GM10266 (cell line): Measurements from ENCODE around the gene FANCB.

ENCODE experiments used
- DNase-seq: peaks from one replicate; pipeline ENCODE4 v3.0.0; 2012; ENCODE audit errors: extremely low spot score
- TF ChIP-seq, protein P1 (sequence below): IDR thresholded peaks from 2 replicates; pipeline ENCODE4 v1.5.1; 2012; ENCODE audit warnings: mild to moderate bottlenecking, low read depth; ENCODE audit not compliant: control insufficient read depth, insufficient read depth; ENCODE audit errors: missing control alignments

FANCB gene

DNA sequence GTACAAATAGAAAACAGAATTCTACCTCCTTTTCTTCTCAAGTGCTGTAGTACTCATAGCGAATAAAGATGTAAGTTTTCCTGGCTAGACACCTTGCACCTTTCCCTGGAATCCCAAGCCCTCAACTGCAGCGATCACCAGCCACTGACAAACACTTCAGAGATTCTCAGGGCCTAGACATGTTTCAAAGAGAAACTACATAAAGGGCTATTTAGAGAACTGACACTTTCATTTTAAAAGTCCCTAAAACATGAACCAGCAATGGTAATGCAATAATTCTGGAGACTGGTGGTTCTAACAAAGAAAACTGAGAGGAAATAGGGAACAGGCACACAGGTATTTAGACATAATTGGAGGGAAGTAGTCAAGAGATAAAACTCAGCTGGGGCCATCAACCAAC lies 35.7 kb downstream of the FANCB start:
- TF ChIP-seq, protein P1, sequence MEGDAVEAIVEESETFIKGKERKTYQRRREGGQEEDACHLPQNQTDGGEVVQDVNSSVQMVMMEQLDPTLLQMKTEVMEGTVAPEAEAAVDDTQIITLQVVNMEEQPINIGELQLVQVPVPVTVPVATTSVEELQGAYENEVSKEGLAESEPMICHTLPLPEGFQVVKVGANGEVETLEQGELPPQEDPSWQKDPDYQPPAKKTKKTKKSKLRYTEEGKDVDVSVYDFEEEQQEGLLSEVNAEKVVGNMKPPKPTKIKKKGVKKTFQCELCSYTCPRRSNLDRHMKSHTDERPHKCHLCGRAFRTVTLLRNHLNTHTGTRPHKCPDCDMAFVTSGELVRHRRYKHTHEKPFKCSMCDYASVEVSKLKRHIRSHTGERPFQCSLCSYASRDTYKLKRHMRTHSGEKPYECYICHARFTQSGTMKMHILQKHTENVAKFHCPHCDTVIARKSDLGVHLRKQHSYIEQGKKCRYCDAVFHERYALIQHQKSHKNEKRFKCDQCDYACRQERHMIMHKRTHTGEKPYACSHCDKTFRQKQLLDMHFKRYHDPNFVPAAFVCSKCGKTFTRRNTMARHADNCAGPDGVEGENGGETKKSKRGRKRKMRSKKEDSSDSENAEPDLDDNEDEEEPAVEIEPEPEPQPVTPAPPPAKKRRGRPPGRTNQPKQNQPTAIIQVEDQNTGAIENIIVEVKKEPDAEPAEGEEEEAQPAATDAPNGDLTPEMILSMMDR = no peak

DNA sequence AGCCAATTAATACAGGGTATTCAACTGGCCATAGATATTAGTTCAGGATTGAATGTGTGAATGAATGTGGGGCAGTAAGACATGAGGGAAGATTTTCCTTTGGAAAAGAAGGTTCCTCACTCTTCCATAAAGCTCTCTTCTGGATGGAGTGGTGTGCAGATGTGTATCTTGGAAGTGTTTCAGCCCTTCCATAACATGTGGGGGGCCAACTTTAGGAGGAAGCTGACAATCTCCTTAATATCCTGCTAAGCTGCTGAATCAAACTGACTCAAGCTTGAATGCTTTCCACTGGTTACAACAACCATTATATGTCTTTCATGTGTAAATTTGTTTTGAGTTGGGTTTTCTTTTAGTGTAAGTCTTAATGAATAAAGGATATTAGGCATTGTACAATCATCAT lies 40.3 kb downstream of the FANCB start:
- DNase-seq = no peak
- TF ChIP-seq, protein P1 = no peak

More for the DNA sequence above, 35.7 kb downstream of the FANCB start:
- DNase-seq = no peak

DNA sequence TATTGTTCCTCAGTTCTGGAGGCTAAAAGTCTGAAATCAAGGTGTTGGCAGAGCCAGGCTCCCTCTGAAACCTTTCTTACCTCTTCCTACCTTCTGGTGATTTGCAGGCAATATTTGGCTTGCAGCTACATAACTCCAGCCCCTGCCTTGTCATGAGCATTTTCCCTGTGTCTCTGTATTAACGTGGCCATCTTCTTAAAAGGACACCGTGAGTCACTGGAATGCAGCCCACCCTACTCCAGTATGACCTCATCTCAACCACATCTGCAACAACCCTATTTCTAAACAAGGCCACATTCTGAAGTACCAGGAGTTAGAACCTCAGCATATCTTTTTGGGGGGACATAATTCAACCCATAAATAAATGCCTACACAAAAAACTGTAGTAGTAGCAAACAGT lies 40.7 kb downstream of the FANCB start:
- TF ChIP-seq, protein P1 = no peak
- DNase-seq = no peak

DNA sequence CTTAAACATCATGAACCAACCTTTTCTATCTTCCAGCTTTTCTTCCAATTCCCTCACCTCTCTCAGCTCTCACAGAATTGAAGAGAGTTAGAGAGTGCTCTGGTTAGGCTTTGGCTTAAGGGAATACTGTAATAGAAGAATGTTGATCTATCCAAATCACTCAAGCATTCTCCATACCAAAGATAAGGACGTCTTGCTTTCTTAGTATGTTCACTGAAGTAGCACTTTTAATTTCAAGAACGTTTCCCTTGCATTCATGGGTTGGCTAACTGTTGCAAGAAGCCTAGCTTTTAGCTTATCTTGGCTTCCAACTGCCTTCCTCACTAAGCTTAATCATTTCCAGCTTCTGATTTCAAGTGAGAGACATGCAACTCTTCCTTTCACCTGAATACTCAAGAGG lies 43.2 kb downstream of the FANCB start:
- TF ChIP-seq, protein P1 = no peak

DNA sequence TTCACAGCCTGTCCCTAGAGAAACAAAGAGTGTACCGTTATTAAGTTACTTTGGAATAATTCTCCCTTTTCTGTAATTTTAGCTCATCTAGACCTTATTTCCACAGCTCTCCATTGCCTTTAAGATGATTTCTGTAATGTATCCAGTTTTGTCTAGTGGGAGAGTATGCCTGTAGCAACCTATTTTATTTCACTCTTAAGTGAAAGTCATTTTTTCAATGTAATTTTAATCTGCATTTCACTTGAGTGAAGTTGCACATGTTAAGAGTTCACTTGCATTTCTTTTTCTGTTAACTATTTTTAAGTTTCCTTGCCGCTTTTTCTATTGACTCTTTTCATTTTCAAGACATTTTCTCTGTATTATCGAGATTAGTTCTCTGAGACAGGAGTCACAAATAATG lies 46.5 kb downstream of the FANCB start:
- no peak for DNase-seq
- TF ChIP-seq, protein P1 = no peak

More for the DNA sequence above, 43.2 kb downstream of the FANCB start:
- DNase-seq = no peak

DNA sequence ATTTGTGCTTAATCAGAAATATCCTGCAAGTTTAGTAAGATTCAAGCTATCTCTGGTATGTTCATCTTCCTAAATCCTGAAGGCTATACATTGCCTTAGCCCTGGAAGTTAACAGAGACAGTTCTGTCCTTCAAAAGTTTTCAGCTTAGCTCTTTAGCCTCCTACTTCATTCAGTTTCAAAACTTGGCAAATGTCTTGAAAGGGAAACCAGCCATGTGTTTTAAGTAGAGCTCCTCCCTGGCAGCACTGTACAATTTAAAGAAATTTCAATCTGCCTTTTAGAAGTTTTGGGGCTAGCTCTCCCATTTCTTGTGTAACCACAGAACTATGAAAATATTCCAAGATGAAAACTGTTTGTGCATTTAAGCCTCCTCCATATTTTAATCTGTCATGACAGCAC lies 47.0 kb downstream of the FANCB start:
- TF ChIP-seq, protein P1 = no peak
- no peak for DNase-seq

DNA sequence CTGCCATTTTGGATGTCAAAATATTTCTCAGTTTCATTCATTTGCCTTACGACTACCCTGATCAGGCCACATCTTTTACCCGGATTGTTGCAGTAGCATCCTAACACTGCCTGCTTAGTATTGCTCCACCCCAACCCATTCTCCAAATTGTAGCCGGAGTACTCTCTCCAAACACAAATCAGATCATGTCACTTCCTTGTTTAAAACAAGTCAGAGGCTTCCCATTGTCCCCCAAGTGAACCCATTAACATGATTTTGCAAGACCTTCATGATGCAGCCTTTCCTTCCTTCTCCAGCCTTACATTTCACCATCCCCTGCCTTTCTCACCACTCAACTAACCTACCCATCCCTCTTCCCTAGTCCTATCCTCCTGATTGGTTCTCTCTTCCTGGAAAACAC lies 53.1 kb downstream of the FANCB start:
- DNase-seq = no peak
- TF ChIP-seq, protein P1 = no peak
